ENCODE measurements around the gene CREM. TPM values are rescaled to one million over a fixed set of nuclear protein-coding genes. Genes with fewer than 3 reads are reported as not detected.

The CREM gene
- total RNA-seq, 1 donor from 2014 or later = 26.9 TPM

DNA sequence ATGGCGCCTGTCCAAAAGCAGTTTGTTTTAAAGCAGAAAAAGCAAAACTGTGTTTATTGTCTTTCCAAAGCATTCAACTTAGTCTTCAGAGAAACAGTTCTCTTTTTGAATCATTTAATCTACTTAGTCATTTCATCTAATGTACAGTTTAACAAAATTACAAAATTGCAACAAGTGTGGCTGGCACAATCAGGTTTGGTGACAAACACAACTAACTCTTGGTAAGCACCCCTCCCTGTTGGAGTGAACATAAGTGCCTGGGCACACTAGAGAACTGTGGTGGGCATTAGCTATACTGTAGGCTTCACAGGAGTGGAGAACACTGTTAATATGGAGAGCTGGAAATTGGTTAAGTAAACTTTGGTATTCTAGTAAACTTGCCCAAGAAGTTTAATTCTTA is 6.9 kb downstream of the CREM start:
- no peak overlapping the region for H3K4me3 ChIP-seq (ENCODE audit: low read depth, low read length)

DNA sequence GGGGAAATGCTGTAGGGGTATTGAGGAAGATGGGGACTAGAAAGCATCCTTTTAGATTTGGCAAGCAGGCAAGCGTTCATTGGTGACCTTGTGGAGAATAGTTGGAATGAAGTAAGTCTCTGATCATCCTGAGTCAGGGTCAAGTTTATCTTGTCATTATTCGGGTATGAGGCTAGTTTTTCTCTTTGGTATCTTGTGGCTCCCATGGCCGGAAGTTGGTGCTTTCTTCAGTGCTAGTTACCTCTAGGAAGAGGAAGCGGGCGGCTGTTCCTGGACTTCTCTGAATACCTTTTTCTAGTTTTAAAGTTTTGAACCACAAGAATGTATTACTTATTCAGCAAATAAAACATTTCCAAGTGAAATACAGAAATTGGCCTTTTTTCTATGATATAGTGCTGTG is 9.2 kb downstream of the CREM start:
- TF ChIP-seq, protein P1, sequence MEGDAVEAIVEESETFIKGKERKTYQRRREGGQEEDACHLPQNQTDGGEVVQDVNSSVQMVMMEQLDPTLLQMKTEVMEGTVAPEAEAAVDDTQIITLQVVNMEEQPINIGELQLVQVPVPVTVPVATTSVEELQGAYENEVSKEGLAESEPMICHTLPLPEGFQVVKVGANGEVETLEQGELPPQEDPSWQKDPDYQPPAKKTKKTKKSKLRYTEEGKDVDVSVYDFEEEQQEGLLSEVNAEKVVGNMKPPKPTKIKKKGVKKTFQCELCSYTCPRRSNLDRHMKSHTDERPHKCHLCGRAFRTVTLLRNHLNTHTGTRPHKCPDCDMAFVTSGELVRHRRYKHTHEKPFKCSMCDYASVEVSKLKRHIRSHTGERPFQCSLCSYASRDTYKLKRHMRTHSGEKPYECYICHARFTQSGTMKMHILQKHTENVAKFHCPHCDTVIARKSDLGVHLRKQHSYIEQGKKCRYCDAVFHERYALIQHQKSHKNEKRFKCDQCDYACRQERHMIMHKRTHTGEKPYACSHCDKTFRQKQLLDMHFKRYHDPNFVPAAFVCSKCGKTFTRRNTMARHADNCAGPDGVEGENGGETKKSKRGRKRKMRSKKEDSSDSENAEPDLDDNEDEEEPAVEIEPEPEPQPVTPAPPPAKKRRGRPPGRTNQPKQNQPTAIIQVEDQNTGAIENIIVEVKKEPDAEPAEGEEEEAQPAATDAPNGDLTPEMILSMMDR (conservative IDR thresholded peaks at IDR 0.05; ENCODE audit: low read depth, low read length) = no peak
- no peak overlapping the region for H3K4me3 ChIP-seq (ENCODE audit: low read depth, low read length)
- no peak for DNase-seq (ENCODE audit: low read depth)

More for the DNA sequence above, 6.9 kb downstream of the CREM start:
- DNase-seq (ENCODE audit: low read depth) = no peak
- TF ChIP-seq, protein P1 (conservative IDR thresholded peaks at IDR 0.05; ENCODE audit: low read depth, low read length) = no peak

DNA sequence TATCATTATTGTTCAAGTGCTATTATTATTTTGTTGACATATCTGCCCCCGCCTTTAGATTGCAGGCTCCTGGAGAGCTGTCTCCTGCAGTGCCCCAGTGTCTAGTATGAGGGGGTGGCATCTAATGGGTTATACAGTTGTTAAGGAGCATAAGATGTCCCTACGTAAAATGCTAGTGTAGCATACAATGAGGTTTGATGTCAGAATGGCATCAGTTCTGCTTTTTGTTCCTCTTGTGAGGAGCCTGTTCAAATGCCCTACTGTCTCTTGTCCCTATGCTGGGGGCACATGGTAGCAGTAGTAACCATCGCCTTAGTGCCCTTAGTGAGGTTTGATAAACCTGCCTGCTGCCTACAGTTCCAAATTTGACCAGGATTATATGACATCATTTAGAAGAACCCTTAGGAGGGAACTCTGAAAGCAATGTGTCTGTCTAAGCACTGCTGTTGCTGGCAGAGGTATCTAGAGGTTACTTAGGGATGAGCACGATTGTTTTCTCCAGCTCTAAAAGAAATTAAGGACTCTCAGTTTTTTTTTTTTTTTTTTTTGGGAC is 9.7 kb downstream of the CREM start:
- DNase-seq (ENCODE audit: low read depth) = no peak
- TF ChIP-seq, protein P1 (conservative IDR thresholded peaks at IDR 0.05; ENCODE audit: low read depth, low read length) = no peak
- H3K4me3 ChIP-seq (ENCODE audit: low read depth, low read length) = no peak overlapping the region

DNA sequence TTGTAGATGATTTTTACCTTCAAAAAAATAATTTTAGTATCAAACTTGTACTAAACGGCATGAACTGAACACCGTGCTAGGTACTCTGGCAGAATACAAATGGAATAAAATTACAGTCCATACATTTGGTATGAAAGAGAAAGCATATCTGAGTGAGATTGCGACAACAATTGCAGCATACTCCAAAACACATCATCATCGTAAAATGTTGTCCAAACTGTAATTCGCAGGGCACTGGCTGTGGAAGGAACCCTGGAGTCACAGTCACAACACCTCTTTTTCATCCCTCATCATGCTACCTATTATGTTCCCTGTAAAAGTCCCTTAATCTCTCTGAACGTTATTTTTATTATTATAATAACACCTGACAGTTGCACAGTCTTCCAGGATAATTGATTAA is 13.5 kb downstream of the CREM start:
- TF ChIP-seq, protein P1 (conservative IDR thresholded peaks at IDR 0.05; ENCODE audit: low read depth, low read length) = no peak
- DNase-seq (ENCODE audit: low read depth) = no peak

DNA sequence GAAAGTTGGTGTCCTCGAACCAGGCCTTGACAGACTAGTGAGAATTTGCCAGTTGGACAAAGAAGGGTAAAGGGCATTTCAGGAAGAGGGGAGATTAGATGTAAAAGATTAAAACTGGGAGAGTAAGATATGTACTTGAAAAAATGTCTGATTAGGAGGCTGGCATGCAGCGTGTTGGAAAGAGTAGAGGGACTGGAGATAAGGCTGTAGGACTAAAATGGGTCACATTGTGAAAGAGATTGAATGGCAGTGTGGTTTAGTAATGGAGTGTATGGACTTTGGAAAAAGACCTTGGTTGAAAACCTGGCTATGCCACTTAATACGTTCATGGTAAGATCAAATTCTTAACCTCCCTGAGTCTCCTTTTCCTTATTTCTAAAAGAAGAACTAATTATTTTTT is 14.1 kb downstream of the CREM start:
- DNase-seq (ENCODE audit: low read depth) = no peak
- TF ChIP-seq, protein P1 (conservative IDR thresholded peaks at IDR 0.05; ENCODE audit: low read depth, low read length) = no peak
- H3K4me3 ChIP-seq (ENCODE audit: low read depth, low read length) = no peak overlapping the region

More for the DNA sequence above, 13.5 kb downstream of the CREM start:
- no peak overlapping the region for H3K4me3 ChIP-seq (ENCODE audit: low read depth, low read length)

DNA sequence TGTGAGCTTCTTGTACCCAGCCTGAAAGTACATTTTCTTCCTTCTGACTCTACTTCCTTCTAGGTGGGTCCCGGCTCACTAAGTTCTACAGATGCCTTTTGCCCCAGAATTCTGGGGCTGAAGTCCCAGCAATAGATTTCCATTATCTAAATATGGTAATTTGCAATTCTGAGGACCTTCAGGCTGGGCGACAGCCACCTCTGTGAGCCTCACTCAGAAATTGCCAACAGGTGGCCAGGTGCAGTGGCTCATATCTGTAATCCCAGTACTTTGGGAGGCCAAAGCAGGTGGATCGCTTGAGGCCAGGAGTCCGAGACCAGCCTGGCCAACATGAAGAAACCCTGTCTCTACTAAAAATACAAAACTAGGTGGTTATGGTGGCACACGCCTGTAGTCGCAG is 23.7 kb downstream of the CREM start:
- H3K4me3 ChIP-seq (ENCODE audit: low read depth, low read length) = no peak overlapping the region
- TF ChIP-seq, protein P1 (conservative IDR thresholded peaks at IDR 0.05; ENCODE audit: low read depth, low read length) = no peak
- DNase-seq (ENCODE audit: low read depth) = no peak

DNA sequence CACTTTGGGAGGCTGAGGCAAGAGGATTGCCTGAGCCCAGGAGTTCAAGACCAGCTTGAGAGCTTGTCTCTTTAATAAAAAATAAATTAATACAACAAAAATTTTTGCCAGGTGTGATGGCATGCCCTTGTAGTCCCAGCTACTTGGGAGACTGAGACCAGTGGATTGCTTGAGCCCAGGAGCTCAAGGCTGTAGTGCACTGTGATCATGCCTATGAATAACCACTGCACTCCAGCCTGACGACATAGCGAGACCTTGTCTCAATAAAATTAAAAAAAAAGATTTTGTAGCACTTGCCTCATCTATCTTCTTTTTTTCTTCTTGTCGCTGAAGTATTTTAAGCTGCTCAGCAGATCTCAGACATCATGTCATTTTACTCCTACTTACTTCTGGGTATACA is 26.3 kb downstream of the CREM start:
- DNase-seq (ENCODE audit: low read depth) = no peak
- no peak overlapping the region for H3K4me3 ChIP-seq (ENCODE audit: low read depth, low read length)
- TF ChIP-seq, protein P1 (conservative IDR thresholded peaks at IDR 0.05; ENCODE audit: low read depth, low read length) = no peak

Data from epithelial cell of proximal tubule (primary cell).